Activated CD4-positive, CD25-positive, alpha-beta regulatory T cell treated with anti-CD3 and anti-CD28 coated beads, Interleukin-2, amount 50 U/mL, for 16 hours (primary cell): ENCODE measurements around the gene BCAM.
"Not testable (repeated sequence)": the region's sequence is repeated elsewhere in the genome, so short reads cannot be mapped to it uniquely, and the experiment has no call there.

ENCODE experiments used
- DNase-seq: peaks from one replicate; pipeline ENCODE4 v3.0.0-alpha.2; 2020; ENCODE audit warnings: low read depth, low spot score

The BCAM gene

GRCh38 chr19:44848812-44849447, 40.0 kb downstream of the BCAM start:
- DNase-seq = no peak

DNA sequence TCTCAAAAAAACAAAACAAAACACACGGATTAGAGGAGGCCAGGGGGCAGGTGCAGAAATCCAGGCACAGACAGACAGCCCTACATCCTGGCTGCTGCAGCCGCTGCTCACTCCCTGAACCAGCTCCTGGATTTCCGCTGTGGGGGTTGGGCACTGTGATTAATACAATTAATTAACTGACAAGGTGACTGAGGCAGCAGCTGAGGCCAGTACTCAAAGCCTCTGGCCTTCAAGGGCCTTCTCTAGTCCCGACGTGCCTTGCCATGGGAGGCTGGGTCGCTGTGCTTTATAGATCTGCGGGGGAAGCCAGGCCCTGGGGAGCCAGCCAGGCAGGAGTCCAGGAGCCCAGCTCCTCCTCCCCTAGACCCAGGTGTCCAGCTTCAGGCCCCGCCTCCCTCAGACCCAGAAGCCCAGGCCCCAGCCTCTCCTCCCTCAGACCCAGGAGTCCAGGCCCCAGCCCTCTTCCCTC, 41.8 kb downstream of the BCAM start:
- DNase-seq = no peak

GRCh38 chr19:44851427-44851826, 42.5 kb downstream of the BCAM start:
- DNase-seq = no peak

DNA sequence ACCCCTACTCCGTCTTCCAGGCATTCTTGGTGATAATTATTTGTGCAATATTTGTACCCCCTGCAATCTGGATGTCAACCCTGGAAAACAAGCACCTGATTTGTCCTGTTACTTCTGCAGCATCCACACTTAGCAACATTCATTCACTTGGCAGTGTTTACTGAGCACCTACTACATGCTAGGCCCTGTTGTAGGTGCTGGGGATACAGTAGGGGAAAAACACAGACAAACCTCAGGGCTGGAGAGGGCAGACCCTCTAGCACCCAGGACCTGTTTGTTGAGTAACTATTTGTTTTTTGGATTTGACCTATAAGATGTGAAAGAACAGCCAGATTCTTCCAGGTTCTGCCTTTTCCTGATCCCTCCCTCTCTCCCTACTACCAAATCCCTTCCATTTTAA, 46.7 kb downstream of the BCAM start:
- DNase-seq = no peak

DNA sequence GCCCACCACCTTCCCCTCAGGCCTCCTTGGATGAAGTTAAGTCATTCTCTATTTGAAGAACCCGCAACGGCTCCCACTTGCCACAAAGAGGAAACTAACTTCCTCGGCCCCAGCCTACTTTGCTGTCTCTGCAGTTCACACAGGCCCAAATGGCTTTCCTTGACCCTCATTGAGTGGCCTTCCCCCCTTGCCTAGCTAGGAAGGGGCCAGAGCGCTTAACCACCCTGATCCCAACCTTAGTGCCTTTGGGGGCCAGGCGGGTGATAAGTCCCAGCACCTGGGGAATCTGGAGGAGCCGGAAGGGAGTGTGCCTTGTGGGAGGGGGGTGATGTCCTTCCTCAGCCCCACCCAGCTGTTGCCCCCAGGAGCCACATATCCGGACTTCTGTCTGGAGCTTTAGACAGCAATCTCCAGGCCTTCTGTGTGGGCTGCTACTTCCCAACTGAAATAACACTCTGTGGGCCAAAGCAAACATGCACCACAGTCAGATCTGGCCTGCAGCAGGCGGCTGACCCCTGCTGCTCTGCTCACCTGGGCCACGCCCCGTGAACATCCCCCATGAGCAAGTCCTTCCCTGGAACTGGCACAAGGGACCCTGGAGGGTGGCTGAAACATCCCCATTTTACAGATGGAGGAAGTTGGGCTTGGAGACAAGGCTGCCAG, 47.6 kb downstream of the BCAM start:
- no peak for DNase-seq

DNA sequence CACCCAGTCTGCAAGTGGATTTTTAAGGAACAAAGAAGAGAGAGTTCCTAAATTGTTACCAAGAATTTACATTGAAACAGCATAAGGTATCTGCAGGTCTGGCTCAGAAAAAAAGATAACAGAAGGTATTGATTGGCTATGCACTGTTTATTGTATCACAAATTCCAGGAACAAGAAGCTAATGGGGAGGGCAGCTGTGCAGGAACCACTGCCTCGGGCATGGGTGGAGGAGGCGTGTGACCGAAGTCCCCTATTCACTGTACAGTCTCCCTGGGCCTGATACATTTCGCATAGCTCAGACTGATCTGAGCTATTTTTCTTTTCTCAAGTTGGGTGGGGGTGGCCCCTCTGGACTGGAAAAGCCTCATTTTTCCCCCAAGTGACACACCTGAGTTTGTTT, 48.9 kb downstream of the BCAM start:
- no peak for DNase-seq

DNA sequence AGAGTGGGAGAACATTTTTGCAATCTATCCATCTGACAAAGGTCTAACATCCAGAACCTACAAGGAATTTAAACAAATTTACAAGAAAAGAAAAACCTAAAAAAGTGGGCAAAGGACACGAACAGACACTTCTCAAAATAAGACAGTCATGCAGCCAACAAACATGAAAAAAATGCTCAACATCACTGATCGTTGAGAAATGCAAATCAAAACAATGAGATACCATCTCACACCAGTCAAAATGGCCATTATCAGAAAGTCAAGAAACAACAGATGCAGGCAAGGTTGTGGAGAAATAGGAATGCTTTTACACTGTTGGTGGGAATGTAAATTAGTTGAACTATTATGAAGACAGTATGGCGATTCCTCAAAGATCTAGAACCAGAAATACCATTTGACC, 52.7 kb downstream of the BCAM start:
- not testable (repeated sequence) for DNase-seq

- DNase-seq = no peak
Measured at GRCh38 chr19:44863990-44864389, 55.1 kb downstream of the BCAM start.

DNA sequence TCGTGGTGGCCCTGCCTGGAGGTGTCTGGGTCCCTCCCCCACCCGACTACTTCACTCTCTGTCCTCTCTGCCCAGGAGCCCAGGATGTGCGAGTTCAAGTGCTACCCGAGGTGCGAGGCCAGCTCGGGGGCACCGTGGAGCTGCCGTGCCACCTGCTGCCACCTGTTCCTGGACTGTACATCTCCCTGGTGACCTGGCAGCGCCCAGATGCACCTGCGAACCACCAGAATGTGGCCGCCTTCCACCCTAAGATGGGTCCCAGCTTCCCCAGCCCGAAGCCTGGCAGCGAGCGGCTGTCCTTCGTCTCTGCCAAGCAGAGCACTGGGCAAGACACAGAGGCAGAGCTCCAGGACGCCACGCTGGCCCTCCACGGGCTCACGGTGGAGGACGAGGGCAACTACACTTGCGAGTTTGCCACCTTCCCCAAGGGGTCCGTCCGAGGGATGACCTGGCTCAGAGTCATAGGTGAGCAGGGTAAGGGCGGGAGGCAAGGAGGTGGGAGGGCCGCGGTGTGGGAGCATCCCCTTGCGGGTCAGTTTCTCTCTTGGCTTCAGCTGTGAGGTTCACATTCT, 56.4 kb downstream of the BCAM start:
- no peak for DNase-seq

DNA sequence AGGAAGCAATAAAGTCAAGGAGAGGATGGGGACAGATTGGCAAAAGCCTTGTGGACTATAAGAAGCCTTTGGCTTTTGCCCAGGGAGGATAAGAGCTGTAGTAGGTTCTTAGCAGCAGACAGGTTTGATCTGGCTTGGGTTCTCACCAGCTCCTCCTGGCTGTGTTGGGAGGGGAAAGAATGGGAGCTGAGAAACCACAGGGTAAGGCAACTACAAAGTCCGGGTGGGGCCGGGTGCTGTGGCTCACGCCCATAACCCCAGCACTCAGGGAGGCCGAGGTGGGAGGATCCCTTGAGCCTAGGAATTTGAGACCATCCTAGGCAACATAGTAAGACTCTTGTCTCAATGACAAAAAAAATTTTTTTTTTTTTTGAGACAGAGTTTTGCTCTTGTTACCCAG, 57.8 kb downstream of the BCAM start:
- no peak for DNase-seq

- no peak for DNase-seq
Measured at GRCh38 chr19:44867578-44867977, 58.7 kb downstream of the BCAM start.

GRCh38 chr19:44869733-44870470, 61.0 kb downstream of the BCAM start:
- DNase-seq = no peak
